Stimulated activated CD8-positive, alpha-beta memory T cell treated with anti-CD3 and anti-CD28 coated beads, Interleukin-7, amount 100 ng/mL, for 1 hour (primary cell): ENCODE data around the gene ESR1.

Source experiments
- DNase-seq, 2 donors: peaks; one replicate each; pipeline ENCODE4 v3.0.0-alpha.2; 2020; ENCODE audit warnings: low read depth in 2 of 2

The ESR1 gene

GRCh38 chr6:152173957-152174356 is 366.5 kb downstream of the ESR1 start:
- no peak for DNase-seq

GRCh38 chr6:152176268-152176667 is 368.8 kb downstream of the ESR1 start:
- DNase-seq: no peak
